HepG2 (cell line): ENCODE measurements around the gene SRSF12. TPM values are rescaled to one million over a fixed set of nuclear protein-coding genes. Genes with fewer than 3 reads are reported as not detected.
A peak's percentile ranks its signal among the peaks of the same experiment; 100 is the strongest.

ENCODE experiments used
- NFYB ChIP-seq: sonication (generic); formaldehyde crosslinking; IDR thresholded peaks from 2 replicates; pipeline ENCODE4 v1.4.0; 2020; ENCODE audit warnings: missing genetic modification reagents
- NPAS2 ChIP-seq: sonication (generic); formaldehyde crosslinking; IDR thresholded peaks from 2 replicates; pipeline ENCODE4 v1.8.0; 2022; ENCODE audit warnings: mild to moderate bottlenecking, missing genetic modification reagents, borderline replicate concordance
- PHF8 ChIP-seq: sonication (generic); formaldehyde crosslinking; IDR thresholded peaks from 2 replicates; pipeline ENCODE4 v1.5.0; 2020; ENCODE audit warnings: missing genetic modification reagents
- RFXAP ChIP-seq: sonication (generic); formaldehyde crosslinking; IDR thresholded peaks from 2 replicates; pipeline ENCODE4 v1.4.0; 2020; ENCODE audit warnings: missing genetic modification reagents, borderline replicate concordance
- SALL2 ChIP-seq: sonication (generic); formaldehyde crosslinking; IDR thresholded peaks from 2 replicates; pipeline ENCODE4 v1.8.1; 2023; ENCODE audit warnings: mild to moderate bottlenecking, missing genetic modification reagents, inconsistent platforms
- SOX5 ChIP-seq: IDR thresholded peaks from 2 replicates; pipeline ENCODE4 v1.6.1; 2016; ENCODE audit warnings: borderline replicate concordance
- ZNF331 ChIP-seq: sonication (generic); formaldehyde crosslinking; IDR thresholded peaks from 2 replicates; pipeline ENCODE4 v1.4.0; 2020; ENCODE audit warnings: missing genetic modification reagents
- polyA plus RNA-seq, 8 experiments: library from polyadenylated mRNA; depleted of rRNA in 3 of 8; stranded (reverse) in 7 of 8; unstranded in 1 of 8; fragments of >200 nt; fragmentation: Illumina TruSeq in 4 of 8; extraction: Trizol in 4 of 8; gene quantifications; 2 replicates each; pipeline versions ENCODE4 v1.2.1 to v1.2.3, GENCODE V29; 2011 to 2016; ENCODE audit warnings: low read depth in 4 of 8, missing spikeins in 1 of 8, mixed read lengths in 1 of 8; ENCODE audit not compliant: insufficient read depth in 1 of 8
- total RNA-seq, 5 experiments: library from RNA; depleted of rRNA; stranded (reverse); fragments of >200 nt; fragmentation: Illumina TruSeq; extraction: Trizol; gene quantifications; 2 replicates each; pipeline ENCODE4 v1.2.3, GENCODE V29; 2016; ENCODE audit warnings: low read depth in 1 of 5
- TF ChIP-seq, protein P1 (sequence below), 2 experiments: sonication (generic) in 1 of 2; formaldehyde crosslinking in 1 of 2; IDR thresholded peaks; 2 replicates each; pipeline versions ENCODE4 v1.4.0 to v1.6.1; 2016 to 2020; ENCODE audit warnings: borderline replicate concordance in 1 of 2, low read depth in 1 of 2, mild to moderate bottlenecking in 1 of 2, missing genetic modification reagents in 1 of 2
- TF ChIP-seq, protein P2 (sequence below): sonication (generic); formaldehyde crosslinking; IDR thresholded peaks from 2 replicates; pipeline ENCODE4 v1.8.1; 2023; ENCODE audit warnings: mild to moderate bottlenecking, inconsistent platforms, moderate library complexity, missing genetic modification reagents, borderline replicate concordance
- TF ChIP-seq, protein P3 (sequence below): IDR thresholded peaks from 2 replicates; pipeline ENCODE4 v1.6.1; 2016; ENCODE audit warnings: low read depth, borderline replicate concordance
- TF ChIP-seq, protein P4 (sequence below): IDR thresholded peaks from 2 replicates; pipeline ENCODE4 v1.6.1; 2016; ENCODE audit warnings: low read depth, missing genetic modification reagents, missing compliant biosample characterization
- TF ChIP-seq, protein P5 (sequence below): sonication (generic); formaldehyde crosslinking; IDR thresholded peaks from 2 replicates; pipeline ENCODE4 v1.5.0; 2020; ENCODE audit warnings: mild to moderate bottlenecking, missing genetic modification reagents

Gene SRSF12
- total and polyA plus RNA-seq, 2 of the 13 experiments (the other 11 are each of a cell fraction or from before 2014, with no cell fraction given), result 1.7 to 1.9 TPM

DNA sequence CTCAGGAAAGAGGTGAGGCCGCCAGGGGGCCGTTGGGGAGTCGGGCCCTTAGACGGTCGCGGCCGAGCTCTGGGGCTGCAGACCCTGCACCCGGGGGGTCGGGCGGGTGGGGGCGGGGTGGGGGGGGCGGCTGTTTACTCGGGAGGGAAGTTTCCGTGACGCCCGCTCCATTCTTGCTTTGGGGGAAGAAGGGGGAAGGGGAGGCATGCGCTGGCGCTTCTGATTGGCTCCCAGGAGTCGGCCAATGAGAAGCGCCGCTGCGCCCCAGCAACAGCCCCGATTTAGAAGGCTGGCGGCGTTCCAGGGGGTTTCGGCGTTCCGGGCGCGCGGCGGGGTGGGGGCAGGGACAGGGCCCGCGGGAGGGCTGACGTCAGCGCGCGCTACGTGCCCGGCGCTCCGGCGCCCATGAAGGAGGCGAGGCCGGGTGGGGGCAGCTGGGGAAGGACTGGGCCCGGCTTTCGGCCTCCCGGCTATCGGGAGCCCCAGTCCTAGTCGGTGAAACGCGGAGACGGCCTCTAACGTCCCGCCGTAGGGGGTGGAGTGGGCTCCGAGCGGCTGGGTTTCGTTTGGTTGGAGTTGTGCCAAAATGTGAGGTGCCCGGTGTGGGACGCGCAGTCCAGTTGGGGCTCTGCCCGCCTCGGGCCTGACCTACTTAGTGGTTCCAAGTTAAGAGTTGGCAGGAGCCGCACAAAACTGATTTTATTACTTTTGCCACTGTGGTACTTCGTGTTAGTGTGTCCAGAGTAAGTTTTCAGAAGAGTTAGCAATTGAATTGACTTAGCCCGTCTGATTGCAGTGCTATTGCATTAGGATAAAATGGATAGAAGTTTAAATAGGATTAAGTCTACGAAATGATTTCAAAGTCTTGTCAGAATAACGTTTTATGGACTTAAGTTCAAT lies 36.2 kb downstream of the SRSF12 start (continued):
- TF ChIP-seq, protein P1, sequence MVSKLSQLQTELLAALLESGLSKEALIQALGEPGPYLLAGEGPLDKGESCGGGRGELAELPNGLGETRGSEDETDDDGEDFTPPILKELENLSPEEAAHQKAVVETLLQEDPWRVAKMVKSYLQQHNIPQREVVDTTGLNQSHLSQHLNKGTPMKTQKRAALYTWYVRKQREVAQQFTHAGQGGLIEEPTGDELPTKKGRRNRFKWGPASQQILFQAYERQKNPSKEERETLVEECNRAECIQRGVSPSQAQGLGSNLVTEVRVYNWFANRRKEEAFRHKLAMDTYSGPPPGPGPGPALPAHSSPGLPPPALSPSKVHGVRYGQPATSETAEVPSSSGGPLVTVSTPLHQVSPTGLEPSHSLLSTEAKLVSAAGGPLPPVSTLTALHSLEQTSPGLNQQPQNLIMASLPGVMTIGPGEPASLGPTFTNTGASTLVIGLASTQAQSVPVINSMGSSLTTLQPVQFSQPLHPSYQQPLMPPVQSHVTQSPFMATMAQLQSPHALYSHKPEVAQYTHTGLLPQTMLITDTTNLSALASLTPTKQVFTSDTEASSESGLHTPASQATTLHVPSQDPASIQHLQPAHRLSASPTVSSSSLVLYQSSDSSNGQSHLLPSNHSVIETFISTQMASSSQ (IDR thresholded peaks at IDR 0.05; ENCODE audit: low read depth), result no peak
- TF ChIP-seq, protein P1 (CRISPR knock-in tag; IDR thresholded peaks at IDR 0.05; ENCODE audit: borderline replicate concordance), result peak; percentile 82; the same call in 1 of the 2 replicates
- TF ChIP-seq NFYB (CRISPR knock-in tag), result peak; percentile 81
- TF ChIP-seq RFXAP, result peak; percentile 100
- 0 out of 2 replicates have a peak, but pooled peaks have one; percentile 69 for TF ChIP-seq SALL2 (CRISPR knock-in tag)
- TF ChIP-seq, protein P2, sequence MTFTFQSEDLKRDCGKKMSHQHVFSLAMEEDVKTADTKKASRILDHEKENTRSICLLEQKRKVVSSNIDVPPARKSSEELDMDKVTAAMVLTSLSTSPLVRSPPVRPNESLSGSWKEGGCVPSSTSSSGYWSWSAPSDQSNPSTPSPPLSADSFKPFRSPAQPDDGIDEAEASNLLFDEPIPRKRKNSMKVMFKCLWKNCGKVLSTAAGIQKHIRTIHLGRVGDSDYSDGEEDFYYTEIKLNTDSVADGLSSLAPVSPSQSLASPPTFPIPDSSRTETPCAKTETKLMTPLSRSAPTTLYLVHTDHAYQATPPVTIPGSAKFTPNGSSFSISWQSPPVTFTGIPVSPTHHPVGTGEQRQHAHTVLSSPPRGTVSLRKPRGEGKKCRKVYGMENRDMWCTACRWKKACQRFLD (CRISPR knock-in tag), result peak; percentile 38; the same call in 1 of the 2 replicates
- TF ChIP-seq, protein P3, sequence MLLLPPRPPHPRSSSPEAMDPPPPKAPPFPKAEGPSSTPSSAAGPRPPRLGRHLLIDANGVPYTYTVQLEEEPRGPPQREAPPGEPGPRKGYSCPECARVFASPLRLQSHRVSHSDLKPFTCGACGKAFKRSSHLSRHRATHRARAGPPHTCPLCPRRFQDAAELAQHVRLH, result peak; percentile 83; the same call in 1 of the 2 replicates
- TF ChIP-seq, protein P4, sequence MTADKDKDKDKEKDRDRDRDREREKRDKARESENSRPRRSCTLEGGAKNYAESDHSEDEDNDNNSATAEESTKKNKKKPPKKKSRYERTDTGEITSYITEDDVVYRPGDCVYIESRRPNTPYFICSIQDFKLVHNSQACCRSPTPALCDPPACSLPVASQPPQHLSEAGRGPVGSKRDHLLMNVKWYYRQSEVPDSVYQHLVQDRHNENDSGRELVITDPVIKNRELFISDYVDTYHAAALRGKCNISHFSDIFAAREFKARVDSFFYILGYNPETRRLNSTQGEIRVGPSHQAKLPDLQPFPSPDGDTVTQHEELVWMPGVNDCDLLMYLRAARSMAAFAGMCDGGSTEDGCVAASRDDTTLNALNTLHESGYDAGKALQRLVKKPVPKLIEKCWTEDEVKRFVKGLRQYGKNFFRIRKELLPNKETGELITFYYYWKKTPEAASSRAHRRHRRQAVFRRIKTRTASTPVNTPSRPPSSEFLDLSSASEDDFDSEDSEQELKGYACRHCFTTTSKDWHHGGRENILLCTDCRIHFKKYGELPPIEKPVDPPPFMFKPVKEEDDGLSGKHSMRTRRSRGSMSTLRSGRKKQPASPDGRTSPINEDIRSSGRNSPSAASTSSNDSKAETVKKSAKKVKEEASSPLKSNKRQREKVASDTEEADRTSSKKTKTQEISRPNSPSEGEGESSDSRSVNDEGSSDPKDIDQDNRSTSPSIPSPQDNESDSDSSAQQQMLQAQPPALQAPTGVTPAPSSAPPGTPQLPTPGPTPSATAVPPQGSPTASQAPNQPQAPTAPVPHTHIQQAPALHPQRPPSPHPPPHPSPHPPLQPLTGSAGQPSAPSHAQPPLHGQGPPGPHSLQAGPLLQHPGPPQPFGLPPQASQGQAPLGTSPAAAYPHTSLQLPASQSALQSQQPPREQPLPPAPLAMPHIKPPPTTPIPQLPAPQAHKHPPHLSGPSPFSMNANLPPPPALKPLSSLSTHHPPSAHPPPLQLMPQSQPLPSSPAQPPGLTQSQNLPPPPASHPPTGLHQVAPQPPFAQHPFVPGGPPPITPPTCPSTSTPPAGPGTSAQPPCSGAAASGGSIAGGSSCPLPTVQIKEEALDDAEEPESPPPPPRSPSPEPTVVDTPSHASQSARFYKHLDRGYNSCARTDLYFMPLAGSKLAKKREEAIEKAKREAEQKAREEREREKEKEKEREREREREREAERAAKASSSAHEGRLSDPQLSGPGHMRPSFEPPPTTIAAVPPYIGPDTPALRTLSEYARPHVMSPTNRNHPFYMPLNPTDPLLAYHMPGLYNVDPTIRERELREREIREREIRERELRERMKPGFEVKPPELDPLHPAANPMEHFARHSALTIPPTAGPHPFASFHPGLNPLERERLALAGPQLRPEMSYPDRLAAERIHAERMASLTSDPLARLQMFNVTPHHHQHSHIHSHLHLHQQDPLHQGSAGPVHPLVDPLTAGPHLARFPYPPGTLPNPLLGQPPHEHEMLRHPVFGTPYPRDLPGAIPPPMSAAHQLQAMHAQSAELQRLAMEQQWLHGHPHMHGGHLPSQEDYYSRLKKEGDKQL, result 0 out of 2 replicates have a peak, but pooled peaks have one; percentile 16
- TF ChIP-seq PHF8 (CRISPR knock-in tag), result peak; percentile 88
- TF ChIP-seq SOX5, result peak; percentile 67
- TF ChIP-seq, protein P5, sequence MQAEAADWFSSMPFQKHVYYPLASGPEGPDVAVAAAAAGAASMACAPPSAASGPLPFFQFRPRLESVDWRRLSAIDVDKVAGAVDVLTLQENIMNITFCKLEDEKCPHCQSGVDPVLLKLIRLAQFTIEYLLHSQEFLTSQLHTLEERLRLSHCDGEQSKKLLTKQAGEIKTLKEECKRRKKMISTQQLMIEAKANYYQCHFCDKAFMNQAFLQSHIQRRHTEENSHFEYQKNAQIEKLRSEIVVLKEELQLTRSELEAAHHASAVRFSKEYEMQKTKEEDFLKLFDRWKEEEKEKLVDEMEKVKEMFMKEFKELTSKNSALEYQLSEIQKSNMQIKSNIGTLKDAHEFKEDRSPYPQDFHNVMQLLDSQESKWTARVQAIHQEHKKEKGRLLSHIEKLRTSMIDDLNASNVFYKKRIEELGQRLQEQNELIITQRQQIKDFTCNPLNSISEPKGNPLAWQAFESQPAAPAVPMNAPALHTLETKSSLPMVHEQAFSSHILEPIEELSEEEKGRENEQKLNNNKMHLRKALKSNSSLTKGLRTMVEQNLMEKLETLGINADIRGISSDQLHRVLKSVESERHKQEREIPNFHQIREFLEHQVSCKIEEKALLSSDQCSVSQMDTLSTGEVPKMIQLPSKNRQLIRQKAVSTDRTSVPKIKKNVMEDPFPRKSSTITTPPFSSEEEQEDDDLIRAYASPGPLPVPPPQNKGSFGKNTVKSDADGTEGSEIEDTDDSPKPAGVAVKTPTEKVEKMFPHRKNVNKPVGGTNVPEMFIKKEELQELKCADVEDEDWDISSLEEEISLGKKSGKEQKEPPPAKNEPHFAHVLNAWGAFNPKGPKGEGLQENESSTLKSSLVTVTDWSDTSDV (CRISPR knock-in tag), result peak; percentile 88; the same call in 1 of the 2 replicates
- TF ChIP-seq ZNF331 (CRISPR knock-in tag), result peak; percentile 34; the same call in 1 of the 2 replicates
- no peak for TF ChIP-seq NPAS2 (CRISPR knock-in tag)
